GM23338 (cell line): ENCODE measurements around the gene CDH12. TPM values are rescaled to one million over a fixed set of nuclear protein-coding genes. Genes with fewer than 3 reads are reported as not detected.

Source experiments
- ATAC-seq: fragments of 200-7000 bp; cut with Tn5 transposase; 3 replicates; pipeline ENCODE4 v1.9.1; 2020
- DNase-seq: peaks from one replicate; pipeline ENCODE4 v3.0.0-alpha.2; 2015; ENCODE audit warnings: low spot score
- H2AFZ ChIP-seq: fragments of 200-600 bp; sonication (generic); 2 replicates; pipeline ENCODE4 v1.8.0; 2016; ENCODE audit warnings: antibody characterized with exemption, mild to moderate bottlenecking, moderate library complexity
- H3F3A ChIP-seq: fragments of 200-600 bp; sonication (generic); replicated peaks from 2 replicates; pipeline ENCODE4 v1.8.0; 2017; ENCODE audit warnings: antibody characterized with exemption, mixed run types, low read depth
- H3K27ac ChIP-seq: fragments of 200-600 bp; sonication (generic); 2 replicates; pipeline ENCODE4 v1.6.1; 2016; ENCODE audit warnings: low read depth
- H3K27me3 ChIP-seq: fragments of 200-600 bp; sonication (generic); 2 replicates; pipeline ENCODE4 v1.8.0; 2016; ENCODE audit warnings: mild to moderate bottlenecking, mixed run types, moderate library complexity; ENCODE audit not compliant: insufficient read depth
- H3K36me3 ChIP-seq: fragments of 200-600 bp; sonication (generic); 2 replicates; pipeline ENCODE4 v1.8.0; 2016; ENCODE audit warnings: mild to moderate bottlenecking; ENCODE audit not compliant: insufficient read depth
- H3K4me1 ChIP-seq: fragments of 200-600 bp; sonication (generic); 2 replicates; pipeline ENCODE4 v1.8.0; 2016; ENCODE audit warnings: mild to moderate bottlenecking, moderate library complexity; ENCODE audit not compliant: insufficient read depth
- H3K4me2 ChIP-seq: fragments of 200-600 bp; sonication (generic); 2 replicates; pipeline ENCODE4 v1.7.1; 2017; ENCODE audit warnings: mixed run types
- H3K4me3 ChIP-seq: fragments of 200-600 bp; sonication (generic); 2 replicates; pipeline ENCODE4 v1.6.1; 2016; ENCODE audit warnings: mixed run types
- H3K79me2 ChIP-seq: fragments of 200-600 bp; sonication (generic); replicated peaks from 2 replicates; pipeline ENCODE4 v1.8.0; 2017; ENCODE audit warnings: mild to moderate bottlenecking; ENCODE audit not compliant: insufficient read depth
- H3K9me2 ChIP-seq: fragments of 200-600 bp; sonication (generic); 2 replicates; pipeline ENCODE4 v1.8.0; 2017; ENCODE audit not compliant: insufficient read depth
- H4K20me1 ChIP-seq: fragments of 200-600 bp; sonication (generic); replicated peaks from 2 replicates; pipeline ENCODE4 v1.8.0; 2017; ENCODE audit warnings: mild to moderate bottlenecking; ENCODE audit not compliant: insufficient read depth
- H3K27ac Mint-ChIP-seq: 2 replicates; pipeline ENCODE4 v1.8.0; 2020; ENCODE audit warnings: inconsistent platforms, mild to moderate bottlenecking, moderate library complexity, mixed read lengths
- H3K27me3 Mint-ChIP-seq: 3 replicates; pipeline ENCODE4 v1.8.0; 2022; ENCODE audit warnings: low read depth, mild to moderate bottlenecking, moderate library complexity, mixed read lengths, inconsistent platforms; ENCODE audit not compliant: insufficient read depth, poor library complexity
- H3K36me3 Mint-ChIP-seq: 3 replicates; pipeline ENCODE4 v1.8.0; 2021; ENCODE audit warnings: low read depth, mild to moderate bottlenecking, inconsistent platforms, moderate library complexity, mixed read lengths
- H3K4me1 Mint-ChIP-seq: 3 replicates; pipeline ENCODE4 v1.8.0; 2020; ENCODE audit warnings: mild to moderate bottlenecking, inconsistent platforms, mixed read lengths
- H3K4me3 Mint-ChIP-seq: 3 replicates; pipeline ENCODE4 v1.8.0; 2021; ENCODE audit warnings: moderate library complexity, mild to moderate bottlenecking, inconsistent platforms, mixed read lengths
- H3K9me3 Mint-ChIP-seq: 3 replicates; pipeline ENCODE4 v1.8.0; 2020; ENCODE audit warnings: moderate library complexity, mild to moderate bottlenecking, inconsistent platforms, mixed read lengths
- CREB1 ChIP-seq: fragments of 250-450 bp; sonication (Bioruptor Pico); IDR thresholded peaks from 2 replicates; pipeline ENCODE4 v1.5.0; 2020; ENCODE audit warnings: low read depth, mild to moderate bottlenecking, moderate library complexity
- CTCF ChIP-seq, 2 experiments: fragments of 200-600 bp in 1 of 2; sonication (generic) in 1 of 2; conservative IDR thresholded peaks; 2 replicates each; pipeline versions ENCODE4 v1.5.1 to v1.6.1; 2016 to 2017; ENCODE audit warnings: antibody characterized with exemption in 2 of 2, low read depth in 2 of 2, mild to moderate bottlenecking in 2 of 2, moderate library complexity in 1 of 2
- ETS1 ChIP-seq: IDR thresholded peaks from 2 replicates; pipeline ENCODE4 v1.6.1; 2016; ENCODE audit warnings: antibody characterized with exemption
- NANOG ChIP-seq: IDR thresholded peaks from 2 replicates; pipeline ENCODE4 v1.6.1; 2016; ENCODE audit warnings: antibody characterized with exemption, borderline replicate concordance
- ZNF331 ChIP-seq: fragments of 250-450 bp; sonication (Bioruptor Pico); IDR thresholded peaks from 2 replicates; pipeline ENCODE4 v1.5.0; 2020; ENCODE audit warnings: low read depth, mild to moderate bottlenecking, moderate library complexity
- ZNF462 ChIP-seq: fragments of 250-450 bp; sonication (Bioruptor Pico); IDR thresholded peaks from 2 replicates; pipeline ENCODE4 v1.5.0; 2020; ENCODE audit warnings: mild to moderate bottlenecking, moderate library complexity
- polyA plus RNA-seq: library from polyadenylated mRNA; unstranded; fragments of >200 nt; fragmentation: Nextera tagmentation; extraction: Ambion mirVana; gene quantifications from 2 replicates; pipeline ENCODE4 v1.2.1, GENCODE V29; 2016
- total RNA-seq: library from RNA; depleted of rRNA; stranded (reverse); fragments of >200 nt; shearing (Covaris generic); gene quantifications from 2 replicates; pipeline ENCODE4 v1.2.3, GENCODE V29; 2014

The CDH12 gene
- total and polyA plus RNA-seq, 2 experiments from 2014 or later = not detected

- no peak for TF ChIP-seq ZNF462 (CRISPR knock-in tag)
These were observed 254.3 kb downstream of the CDH12 start (continued) for GRCh38 chr5:22598796-22599195.

- Mint-ChIP-seq H3K27ac (no peak overlapping the region), H3K4me1 (no peaks in the 10 kb centered on the region), H3K4me3 (no peak overlapping the region), H3K36me3 (no peaks in the 10 kb centered on the region), H3K27me3 (no peaks in the 10 kb centered on the region), H3K9me3 (no peaks in the 10 kb centered on the region)
- no peaks in the 10 kb centered on the region for H4K20me1 ChIP-seq
- ATAC-seq = no peak
- H3K4me2 ChIP-seq = no peak overlapping the region
- H3K27me3 ChIP-seq = no peaks in the 10 kb centered on the region
- no peaks in the 10 kb centered on the region for H3F3A ChIP-seq
- H3K79me2 ChIP-seq = no peaks in the 10 kb centered on the region
- H3K4me3 ChIP-seq = no peak overlapping the region
- H3K36me3 ChIP-seq = no peaks in the 10 kb centered on the region
- no peak for DNase-seq
- peaks cover 5% of the 10 kb centered on the region; the same call in 1 of the 2 replicates for H3K9me2 ChIP-seq
- no peak overlapping the region for H3K27ac ChIP-seq
- no peaks in the 10 kb centered on the region for H3K4me1 ChIP-seq
- H2AFZ ChIP-seq = no peak overlapping the region
- TF ChIP-seq NANOG (no peak), ZNF331 (CRISPR knock-in tag) (no peak), ETS1 (no peak), ZNF462 (CRISPR knock-in tag) (no peak), CREB1 (no peak), CTCF (conservative IDR thresholded peaks at IDR 0.05; ENCODE audit: low read depth in 2 of 2) (no peak)
These were observed 256.7 kb downstream of the CDH12 start for GRCh38 chr5:22596404-22596970.
